Measurements from ENCODE around the gene SLIT3. TPM values are rescaled to one million over a fixed set of nuclear protein-coding genes. Genes with fewer than 3 reads are reported as not detected.

The SLIT3 gene
- total RNA-seq, 4 donors from 2014 or later, result 0.72 to 37.4 (median 5.3) TPM

DNA sequence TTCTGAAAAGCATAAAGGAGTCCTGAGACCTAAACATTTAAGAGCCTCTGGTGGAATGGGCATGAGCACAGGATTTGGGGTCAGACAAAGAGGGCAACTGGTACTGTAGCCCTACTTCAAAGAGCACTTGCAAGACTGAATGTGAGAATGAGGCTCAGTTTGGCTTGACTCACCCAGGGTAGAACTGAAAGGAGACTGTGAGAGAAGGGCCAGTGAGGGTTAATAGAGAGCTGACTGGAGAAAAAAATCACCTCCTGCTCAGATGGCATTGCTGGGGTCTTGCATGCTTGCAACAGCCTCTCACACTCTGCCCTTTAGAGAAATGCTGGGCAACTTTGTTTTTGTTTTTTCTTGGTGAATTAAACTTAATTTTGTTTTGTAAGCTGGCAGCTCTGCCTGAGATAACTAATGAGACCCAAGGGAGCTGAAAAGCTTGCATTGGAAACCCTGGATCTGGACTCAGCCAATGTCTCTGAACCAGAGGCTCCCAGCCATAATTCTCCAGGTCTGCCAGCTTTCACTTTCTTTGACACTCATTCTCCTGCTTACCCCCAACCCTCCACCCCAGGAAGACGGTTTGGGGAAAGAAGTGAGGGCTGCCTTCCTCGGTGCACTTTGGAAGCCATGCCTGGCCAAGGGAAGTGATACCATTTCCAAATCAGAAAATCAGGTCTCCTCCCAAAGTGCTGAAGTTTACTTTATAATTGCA lies 560.7 kb downstream of the SLIT3 start:
- DNase-seq, result no peak
- TF ChIP-seq, protein P1, sequence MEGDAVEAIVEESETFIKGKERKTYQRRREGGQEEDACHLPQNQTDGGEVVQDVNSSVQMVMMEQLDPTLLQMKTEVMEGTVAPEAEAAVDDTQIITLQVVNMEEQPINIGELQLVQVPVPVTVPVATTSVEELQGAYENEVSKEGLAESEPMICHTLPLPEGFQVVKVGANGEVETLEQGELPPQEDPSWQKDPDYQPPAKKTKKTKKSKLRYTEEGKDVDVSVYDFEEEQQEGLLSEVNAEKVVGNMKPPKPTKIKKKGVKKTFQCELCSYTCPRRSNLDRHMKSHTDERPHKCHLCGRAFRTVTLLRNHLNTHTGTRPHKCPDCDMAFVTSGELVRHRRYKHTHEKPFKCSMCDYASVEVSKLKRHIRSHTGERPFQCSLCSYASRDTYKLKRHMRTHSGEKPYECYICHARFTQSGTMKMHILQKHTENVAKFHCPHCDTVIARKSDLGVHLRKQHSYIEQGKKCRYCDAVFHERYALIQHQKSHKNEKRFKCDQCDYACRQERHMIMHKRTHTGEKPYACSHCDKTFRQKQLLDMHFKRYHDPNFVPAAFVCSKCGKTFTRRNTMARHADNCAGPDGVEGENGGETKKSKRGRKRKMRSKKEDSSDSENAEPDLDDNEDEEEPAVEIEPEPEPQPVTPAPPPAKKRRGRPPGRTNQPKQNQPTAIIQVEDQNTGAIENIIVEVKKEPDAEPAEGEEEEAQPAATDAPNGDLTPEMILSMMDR (IDR thresholded peaks at IDR 0.05), result no peak
- TF ChIP-seq POLR2A (IDR thresholded peaks at IDR 0.05), result no peak
- Histone ChIP-seq H3K4me1 (peaks cover 0 to 1% (median 0%) of the 10 kb centered on the region in 3 donors), H3K4me3 (peak overlapping the region in 1 of 4 donors; percentile 37), H3K27ac (peak overlapping the region in 2 of 4 donors; percentile 54 to 59), H3K36me3 (no peaks in the 10 kb centered on the region), H3K27me3 (no peaks in the 10 kb centered on the region), H3K9me3 (no peaks in the 10 kb centered on the region)
- WGBS, 2 donors, result 63 to 64% methylated on average over 2 of the region's 2 CpGs
- intact Hi-C loops (cut with DNase I), result no loop called here

DNA sequence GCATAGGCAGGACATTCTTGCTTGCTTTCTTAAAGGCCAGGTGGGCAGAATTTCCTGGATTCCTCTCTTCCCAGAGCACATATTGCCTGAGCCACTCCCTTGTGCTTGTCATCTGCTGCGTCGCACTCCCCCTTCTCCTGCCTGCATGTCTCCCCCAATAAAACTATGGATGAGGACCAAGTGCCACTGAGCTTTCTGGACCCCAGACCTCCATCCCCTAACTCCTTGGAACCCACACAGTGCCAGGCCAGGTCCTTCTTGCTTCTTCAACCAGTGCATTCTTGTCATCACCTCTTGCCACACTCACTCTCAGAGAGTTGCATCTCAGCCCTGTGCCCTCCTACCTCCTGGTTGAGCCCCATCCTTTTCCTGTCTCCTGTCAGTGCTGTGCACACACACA lies 563.9 kb downstream of the SLIT3 start:
- Histone ChIP-seq H3K27ac (no peak overlapping the region), H3K4me1 (peaks cover 0 to 5% (median 0%) of the 10 kb centered on the region in 3 donors), H3K36me3 (no peaks in the 10 kb centered on the region), H3K27me3 (no peaks in the 10 kb centered on the region), H3K9me3 (no peaks in the 10 kb centered on the region), H3K4me3 (no peak overlapping the region)
- DNase-seq, result no peak
- no peak for TF ChIP-seq POLR2A (IDR thresholded peaks at IDR 0.05)
- TF ChIP-seq, protein P1 (IDR thresholded peaks at IDR 0.05), result no peak
- intact Hi-C loops (cut with DNase I), result no loop called here
- WGBS, 2 donors, result 94% methylated on average over 2 of the region's 2 CpGs; no CpG with 5 or more reads in 1 of the 2 donors

DNA sequence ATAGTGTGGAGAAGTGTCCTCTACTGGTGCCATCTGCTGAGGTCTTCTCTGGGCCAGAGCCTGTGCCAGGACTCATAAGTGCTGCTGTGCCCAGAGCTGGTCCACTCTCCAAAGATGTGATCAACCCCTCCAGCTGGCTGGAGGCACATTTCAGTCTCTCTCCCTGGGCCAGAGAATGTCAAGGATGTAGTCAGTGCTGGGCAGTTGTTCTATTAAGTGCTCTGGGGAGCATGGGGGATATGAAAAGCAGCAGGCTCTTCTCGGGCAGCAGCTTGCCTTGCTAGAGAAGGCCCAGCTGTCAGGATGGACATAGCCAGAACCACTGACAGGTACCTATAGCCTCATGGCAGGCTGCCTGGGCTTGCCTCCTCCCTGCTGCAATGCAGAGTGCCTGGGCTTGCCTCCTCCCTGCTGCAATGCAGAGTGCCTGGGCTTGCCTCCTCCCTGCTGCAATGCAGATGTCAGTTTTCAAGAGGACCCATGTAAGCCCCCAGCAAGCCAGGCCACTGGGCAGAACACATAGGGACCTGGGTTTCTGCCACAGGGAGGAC lies 564.6 kb downstream of the SLIT3 start:
- intact Hi-C loops (cut with DNase I), result no loop called here
- Histone ChIP-seq H3K27ac (peak overlapping the region in 2 of 4 donors; percentile 43 to 54), H3K27me3 (no peaks in the 10 kb centered on the region), H3K4me3 (no peak overlapping the region), H3K9me3 (no peaks in the 10 kb centered on the region), H3K36me3 (no peaks in the 10 kb centered on the region), H3K4me1 (peaks cover 0 to 5% (median 0%) of the 10 kb centered on the region in 3 donors)
- no peak for DNase-seq
- WGBS, 2 donors, result 60 to 100% methylated on average over 1 of the region's 1 CpG
- TF ChIP-seq POLR2A (IDR thresholded peaks at IDR 0.05), result no peak
- TF ChIP-seq, protein P1 (IDR thresholded peaks at IDR 0.05), result no peak

DNA sequence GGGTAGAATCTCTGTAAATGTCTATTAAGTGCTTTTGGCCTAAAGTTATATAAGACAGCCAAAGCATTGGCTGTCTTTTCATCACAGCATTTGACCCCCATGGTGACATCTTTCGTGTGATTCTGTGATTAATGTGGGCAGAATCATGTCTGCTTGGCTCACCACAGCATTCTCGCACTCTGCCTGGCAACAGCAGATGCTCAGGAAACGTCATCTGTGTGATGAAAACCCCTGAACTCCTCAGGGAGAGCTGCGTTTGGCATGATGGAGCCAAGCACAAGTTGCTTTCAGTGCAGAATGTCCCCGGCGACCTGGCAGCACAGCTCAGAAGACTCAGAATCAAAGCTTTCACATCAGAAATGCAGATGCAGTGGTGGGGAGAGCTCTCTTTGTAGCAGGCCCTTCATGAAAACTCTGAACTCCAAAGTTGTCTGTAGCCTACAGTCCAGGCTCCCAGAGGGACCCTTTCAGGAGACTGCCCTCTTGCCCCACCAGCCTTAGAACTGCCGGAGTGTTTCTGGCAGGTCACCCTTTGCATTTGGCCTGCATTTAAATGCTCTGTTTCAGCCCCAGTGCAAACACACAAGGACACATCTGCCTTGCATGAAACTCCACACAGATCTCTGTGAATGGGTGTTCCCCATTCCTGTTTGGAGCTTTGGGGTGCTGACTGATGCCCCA lies 566.2 kb downstream of the SLIT3 start:
- intact Hi-C loops (cut with DNase I), result no loop called here
- H3K27ac ChIP-seq, result peak overlapping the region in 3 of 4 donors; percentile 36 to 70 (median 42)
- no peaks in the 10 kb centered on the region for H3K9me3 ChIP-seq
- H3K4me1 ChIP-seq, result peaks cover 0 to 5% (median 0%) of the 10 kb centered on the region in 3 donors
- H3K27me3 ChIP-seq, result no peaks in the 10 kb centered on the region
- TF ChIP-seq, protein P1 (IDR thresholded peaks at IDR 0.05), result no peak
- TF ChIP-seq POLR2A (IDR thresholded peaks at IDR 0.05), result no peak
- H3K4me3 ChIP-seq, result no peak overlapping the region
- H3K36me3 ChIP-seq, result no peaks in the 10 kb centered on the region
- DNase-seq, result no peak
- 47 to 61% methylated on average over 3 to 7 of the region's 7 CpGs for WGBS, 2 donors

DNA sequence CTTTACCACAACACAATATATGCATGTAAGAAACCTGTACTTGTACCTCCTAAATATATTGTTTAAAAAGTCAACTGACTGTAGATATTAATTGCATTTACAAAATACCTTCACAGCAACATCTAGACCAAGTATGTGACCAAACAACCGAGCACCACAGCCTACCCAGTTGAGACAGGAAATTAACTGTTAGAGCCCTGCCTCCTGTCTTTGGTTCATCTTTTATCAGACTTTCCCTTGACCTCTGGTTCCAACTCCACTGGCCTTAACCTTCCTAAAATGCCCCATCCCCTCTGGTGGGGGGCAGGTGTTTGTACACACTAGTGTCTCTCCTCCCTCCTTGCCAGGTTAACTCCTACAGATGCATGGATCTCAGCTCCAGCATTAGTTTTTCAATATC lies 566.8 kb downstream of the SLIT3 start:
- no peak for DNase-seq
- TF ChIP-seq POLR2A (IDR thresholded peaks at IDR 0.05), result no peak
- TF ChIP-seq, protein P1 (IDR thresholded peaks at IDR 0.05), result no peak
- intact Hi-C loops (cut with DNase I), result no loop called here

More for the DNA sequence above, 566.8 kb downstream of the SLIT3 start:
- peaks cover 0 to 5% (median 0%) of the 10 kb centered on the region in 3 donors for H3K4me1 ChIP-seq
- 50 to 76% methylated on average over 1 of the region's 1 CpG for WGBS, 2 donors
- H3K4me3 ChIP-seq, result no peak overlapping the region
- H3K9me3 ChIP-seq, result peaks cover 0 to 3% (median 0%) of the 10 kb centered on the region in 3 donors
- no peaks in the 10 kb centered on the region for H3K27me3 ChIP-seq
- H3K36me3 ChIP-seq, result no peaks in the 10 kb centered on the region
- H3K27ac ChIP-seq, result no peak overlapping the region
